Hepatocyte (in vitro differentiated cells): ENCODE results near the gene GMIP. TPM values are rescaled to one million over a fixed set of nuclear protein-coding genes. Genes with fewer than 3 reads are reported as not detected.
"Not testable (repeated sequence)": the region's sequence is repeated elsewhere in the genome, so short reads cannot be mapped to it uniquely, and the experiment has no call there.

Experiments used
- DNase-seq: peaks from one replicate; pipeline ENCODE4 v3.0.0-alpha.2; 2016; ENCODE audit warnings: low spot score
- H2AFZ ChIP-seq: fragments of 200-600 bp; sonication (generic); 2 replicates; pipeline ENCODE4 v1.6.0; 2016; ENCODE audit warnings: antibody characterized with exemption, mild to moderate bottlenecking
- H3K27ac ChIP-seq: fragments of 200-600 bp; sonication (generic); 2 replicates; pipeline ENCODE4 v1.5.1; 2016; ENCODE audit warnings: mild to moderate bottlenecking
- H3K27me3 ChIP-seq: fragments of 200-600 bp; sonication (generic); 2 replicates; pipeline ENCODE4 v1.6.1; 2016
- H3K36me3 ChIP-seq: fragments of 200-600 bp; sonication (generic); replicated peaks from 2 replicates; pipeline ENCODE4 v1.5.1; 2016; ENCODE audit warnings: low read depth; ENCODE audit not compliant: insufficient read depth
- H3K4me1 ChIP-seq: fragments of 200-600 bp; sonication (generic); 2 replicates; pipeline ENCODE4 v1.5.1; 2016; ENCODE audit warnings: mild to moderate bottlenecking, moderate library complexity; ENCODE audit not compliant: insufficient read depth
- H3K4me2 ChIP-seq: fragments of 200-600 bp; sonication (generic); 2 replicates; pipeline ENCODE4 v1.6.0; 2016
- H3K4me3 ChIP-seq: fragments of 200-600 bp; sonication (generic); 2 replicates; pipeline ENCODE4 v1.5.1; 2016; ENCODE audit warnings: mild to moderate bottlenecking
- H3K79me2 ChIP-seq: fragments of 200-600 bp; sonication (generic); 2 replicates; pipeline ENCODE4 v1.6.0; 2017; ENCODE audit warnings: mild to moderate bottlenecking
- H3K9me2 ChIP-seq: fragments of 200-600 bp; sonication (generic); replicated peaks from 2 replicates; pipeline ENCODE4 v1.6.0; 2017; ENCODE audit warnings: mild to moderate bottlenecking; ENCODE audit not compliant: insufficient read depth
- H3K9me3 ChIP-seq: fragments of 200-600 bp; sonication (generic); 2 replicates; pipeline ENCODE4 v1.5.1; 2016; ENCODE audit warnings: low read depth, mild to moderate bottlenecking
- H4K20me1 ChIP-seq: fragments of 200-600 bp; sonication (generic); 2 replicates; pipeline ENCODE4 v1.6.0; 2016; ENCODE audit warnings: mild to moderate bottlenecking; ENCODE audit not compliant: insufficient read depth, poor library complexity, severe bottlenecking
- CTCF ChIP-seq: fragments of 200-600 bp; sonication (generic); IDR thresholded peaks from 2 replicates; pipeline ENCODE4 v1.5.1; 2016; ENCODE audit warnings: antibody characterized with exemption, mild to moderate bottlenecking; ENCODE audit not compliant: poor library complexity
- EZH2 ChIP-seq: fragments of 200-600 bp; sonication (generic); IDR thresholded peaks from 2 replicates; pipeline ENCODE4 v1.6.1; 2016; ENCODE audit warnings: antibody characterized with exemption, mild to moderate bottlenecking, borderline replicate concordance
- EZH2phosphoT487 ChIP-seq: fragments of 200-600 bp; sonication (generic); IDR thresholded peaks from one replicate; pipeline ENCODE4 v1.6.1; 2018; ENCODE audit warnings: antibody characterized with exemption, mild to moderate bottlenecking, low read depth, moderate library complexity; ENCODE audit not compliant: unreplicated experiment, severe bottlenecking
- WGBS: methylation state at CpG from one replicate; pipeline ENCODE4 v1.1.6; 2016; ENCODE audit warnings: low lambda C conversion rate; ENCODE audit errors: missing lambda C conversion rate; 5-methylcytosine and 5-hydroxymethylcytosine counted together
- polyA plus RNA-seq: library from polyadenylated mRNA; unstranded; fragments of >200 nt; fragmentation: Nextera tagmentation; extraction: Ambion mirVana; gene quantifications from 2 replicates; pipeline ENCODE4 v1.2.1, GENCODE V29; 2016
- total RNA-seq: library from RNA; depleted of rRNA; stranded (reverse); fragments of >200 nt; gene quantifications from 2 replicates; pipeline ENCODE4 v1.2.3, GENCODE V29; 2014

Gene GMIP
- total and polyA plus RNA-seq, 2 experiments from 2014 or later, result 5.6 to 13.0 TPM

GRCh38 chr19:19687090-19687489 lies 43.6 kb upstream of the GMIP start:
- Histone ChIP-seq H3K4me3 (no peak overlapping the region), H4K20me1 (no peaks in the 10 kb centered on the region), H3K4me1 (no peaks in the 10 kb centered on the region), H3K9me2 (no peaks in the 10 kb centered on the region), H3K27ac (no peak overlapping the region), H3K36me3 (no peaks in the 10 kb centered on the region), H2AFZ (no peak overlapping the region), H3K4me2 (no peak overlapping the region), H3K79me2 (no peaks in the 10 kb centered on the region), H3K9me3 (no peaks in the 10 kb centered on the region), H3K27me3 (no peaks in the 10 kb centered on the region)
- no peak for TF ChIP-seq EZH2phosphoT487
- TF ChIP-seq CTCF, result no peak
- no peak for TF ChIP-seq EZH2
- WGBS, result 100% methylated on average over 3 of the region's 3 CpGs
- DNase-seq, result no peak

GRCh38 chr19:19686580-19686979 lies 43.1 kb upstream of the GMIP start:
- Histone ChIP-seq H4K20me1 (no peaks in the 10 kb centered on the region), H3K4me2 (no peak overlapping the region), H3K79me2 (no peaks in the 10 kb centered on the region), H3K27ac (no peak overlapping the region), H3K4me3 (no peak overlapping the region), H3K9me2 (no peaks in the 10 kb centered on the region), H3K27me3 (no peaks in the 10 kb centered on the region), H3K36me3 (no peaks in the 10 kb centered on the region), H3K4me1 (no peaks in the 10 kb centered on the region), H3K9me3 (no peaks in the 10 kb centered on the region), H2AFZ (no peak overlapping the region)
- no peak for DNase-seq
- over 99% methylated on average over 6 of the region's 6 CpGs for WGBS
- TF ChIP-seq EZH2phosphoT487 (no peak), EZH2 (no peak), CTCF (no peak)

GRCh38 chr19:19686119-19686518 lies 42.7 kb upstream of the GMIP start:
- not testable (repeated sequence) for DNase-seq, H3K9me3 ChIP-seq, H3K27me3 ChIP-seq, H3K27ac ChIP-seq, H2AFZ ChIP-seq, H3K79me2 ChIP-seq, H3K36me3 ChIP-seq, H3K9me2 ChIP-seq, H3K4me2 ChIP-seq, H3K4me3 ChIP-seq, H3K4me1 ChIP-seq, H4K20me1 ChIP-seq
- WGBS, result 97% methylated on average over 15 of the region's 15 CpGs

GRCh38 chr19:19679176-19680073 lies 36.0 kb upstream of the GMIP start:
- H3K4me1 ChIP-seq, result no peaks in the 10 kb centered on the region
- H3K27ac ChIP-seq, result no peak overlapping the region
- H3K4me2 ChIP-seq, result no peak overlapping the region
- DNase-seq, result no peak
- H2AFZ ChIP-seq, result no peak overlapping the region
- H3K9me3 ChIP-seq, result peaks cover 30% of the 10 kb centered on the region
- H3K79me2 ChIP-seq, result peaks cover 9% of the 10 kb centered on the region
- H3K27me3 ChIP-seq, result no peaks in the 10 kb centered on the region
- TF ChIP-seq EZH2, result no peak
- TF ChIP-seq CTCF, result no peak
- TF ChIP-seq EZH2phosphoT487, result no peak
- H3K4me3 ChIP-seq, result no peak overlapping the region
- H3K9me2 ChIP-seq, result no peaks in the 10 kb centered on the region
- H3K36me3 ChIP-seq, result no peaks in the 10 kb centered on the region
- 98% methylated on average over 20 of the region's 20 CpGs for WGBS
- no peaks in the 10 kb centered on the region for H4K20me1 ChIP-seq
